Sigmoid colon (tissue), 4 donors: ENCODE results near the gene MERTK.
"Not testable (repeated sequence)": the region's sequence is repeated elsewhere in the genome, so short reads cannot be mapped to it uniquely, and the experiment has no call there.

Experiments
- CTCF ChIP-seq, 4 experiments: fragments of 450-650 bp in 3 of 4; fragments of 200-600 bp in 1 of 4; IDR thresholded peaks; one replicate each; pipeline ENCODE4 v1.5.1; 2016 to 2019; ENCODE audit warnings: antibody characterized with exemption in 4 of 4, mild to moderate bottlenecking in 3 of 4, moderate library complexity in 2 of 4
- POLR2A ChIP-seq, 2 donors: fragments of 450-650 bp; IDR thresholded peaks; one replicate each; pipeline ENCODE4 v1.6.1; 2016; ENCODE audit warnings: antibody characterized with exemption in 2 of 2, mild to moderate bottlenecking in 2 of 2, moderate library complexity in 2 of 2
- POLR2AphosphoS5 ChIP-seq, 4 donors: sonication (generic); formaldehyde crosslinking; IDR thresholded peaks; one replicate each; pipeline ENCODE4 v1.6.1; 2017; ENCODE audit warnings: antibody characterized with exemption in 4 of 4

- not testable (repeated sequence) for TF ChIP-seq CTCF, POLR2A, POLR2AphosphoS5 (IDR thresholded peaks at IDR 0.05)
Measured at GRCh38 chr2:111909997-111910396, 11.6 kb downstream of the MERTK start.
